Measurements from ENCODE around the gene HCN2. TPM values are rescaled to one million over a fixed set of nuclear protein-coding genes. Genes with fewer than 3 reads are reported as not detected.

Gene HCN2
- total and polyA plus RNA-seq, 3 donors from 2014 or later: 5.5 to 12.4 (median 6.6) TPM

DNA sequence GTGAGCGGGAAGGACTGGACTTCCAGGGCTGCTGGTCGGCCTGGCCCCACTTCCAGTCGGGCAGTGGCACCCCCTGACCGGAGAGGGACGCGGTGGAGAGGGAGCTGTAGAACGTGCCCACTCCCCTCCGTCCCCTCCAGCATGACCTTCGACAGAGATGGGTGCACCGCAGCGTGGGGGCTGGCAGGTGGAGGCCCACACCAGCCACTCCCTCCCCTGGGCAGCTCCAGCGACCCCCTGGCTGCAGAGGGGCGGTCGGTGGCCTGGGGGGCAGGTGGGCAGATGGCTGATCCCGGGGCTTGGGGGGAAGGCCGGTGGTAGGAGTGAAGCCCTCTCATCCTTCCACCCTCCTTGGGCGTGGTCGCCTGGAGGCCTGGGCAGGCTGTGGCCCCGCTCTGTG is 2.4 kb downstream of the HCN2 start:
- no peaks in the 10 kb centered on the region for H3K27me3 ChIP-seq

DNA sequence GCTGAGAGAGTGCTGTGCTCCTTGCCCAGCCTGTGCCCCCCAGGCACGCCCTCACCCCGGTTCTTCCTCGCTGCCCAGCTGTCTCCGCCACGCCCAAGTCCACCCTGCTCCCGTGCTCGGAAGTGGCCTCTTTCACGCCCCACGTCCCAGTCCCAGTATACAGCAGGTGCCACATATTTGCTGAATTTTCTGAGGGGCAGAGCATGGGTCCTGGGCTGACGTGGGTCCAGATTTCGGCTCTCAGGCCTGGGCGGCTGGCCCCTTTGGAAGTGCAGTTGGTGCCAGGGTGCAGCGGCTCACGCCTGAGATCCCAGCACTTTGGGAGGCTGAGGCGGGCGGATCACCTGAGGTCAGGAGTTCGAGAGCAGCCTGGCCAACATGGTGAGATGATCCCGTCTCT is 3.4 kb downstream of the HCN2 start:
- intact Hi-C loops (cut with DNase I; ENCODE audit: low total_unique reads): no loop called here
- no peak for DNase-seq
- H3K4me3 ChIP-seq: no peak overlapping the region
- H3K27me3 ChIP-seq: no peaks in the 10 kb centered on the region
- no peaks in the 10 kb centered on the region for H3K36me3 ChIP-seq (ENCODE audit: low read depth, missing control alignments)
- 83 to 89% methylated on average over 17 to 18 of the region's 18 CpGs for WGBS, 2 donors
- peaks cover 8% of the 10 kb centered on the region for H3K4me1 ChIP-seq
- no peak overlapping the region for H3K27ac ChIP-seq
- H3K9me3 ChIP-seq: no peaks in the 10 kb centered on the region
- TF ChIP-seq POLR2A (IDR thresholded peaks at IDR 0.05): no peak
- TF ChIP-seq, protein P1, sequence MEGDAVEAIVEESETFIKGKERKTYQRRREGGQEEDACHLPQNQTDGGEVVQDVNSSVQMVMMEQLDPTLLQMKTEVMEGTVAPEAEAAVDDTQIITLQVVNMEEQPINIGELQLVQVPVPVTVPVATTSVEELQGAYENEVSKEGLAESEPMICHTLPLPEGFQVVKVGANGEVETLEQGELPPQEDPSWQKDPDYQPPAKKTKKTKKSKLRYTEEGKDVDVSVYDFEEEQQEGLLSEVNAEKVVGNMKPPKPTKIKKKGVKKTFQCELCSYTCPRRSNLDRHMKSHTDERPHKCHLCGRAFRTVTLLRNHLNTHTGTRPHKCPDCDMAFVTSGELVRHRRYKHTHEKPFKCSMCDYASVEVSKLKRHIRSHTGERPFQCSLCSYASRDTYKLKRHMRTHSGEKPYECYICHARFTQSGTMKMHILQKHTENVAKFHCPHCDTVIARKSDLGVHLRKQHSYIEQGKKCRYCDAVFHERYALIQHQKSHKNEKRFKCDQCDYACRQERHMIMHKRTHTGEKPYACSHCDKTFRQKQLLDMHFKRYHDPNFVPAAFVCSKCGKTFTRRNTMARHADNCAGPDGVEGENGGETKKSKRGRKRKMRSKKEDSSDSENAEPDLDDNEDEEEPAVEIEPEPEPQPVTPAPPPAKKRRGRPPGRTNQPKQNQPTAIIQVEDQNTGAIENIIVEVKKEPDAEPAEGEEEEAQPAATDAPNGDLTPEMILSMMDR (IDR thresholded peaks at IDR 0.05): no peak

More for the DNA sequence above, 2.4 kb downstream of the HCN2 start:
- Histone ChIP-seq H3K9me3 (no peaks in the 10 kb centered on the region), H3K4me1 (peaks cover 12% of the 10 kb centered on the region), H3K4me3 (no peak overlapping the region), H3K36me3 (ENCODE audit: low read depth, missing control alignments) (no peaks in the 10 kb centered on the region), H3K27ac (no peak overlapping the region)
- no peak for DNase-seq
- no peak for TF ChIP-seq POLR2A (IDR thresholded peaks at IDR 0.05)
- TF ChIP-seq, protein P1 (IDR thresholded peaks at IDR 0.05): no peak
- intact Hi-C loops (cut with DNase I; ENCODE audit: low total_unique reads): no loop called here
- 79% methylated on average over 17 of the region's 19 CpGs; no CpG with 5 or more reads in 1 of the 2 donors for WGBS, 2 donors

DNA sequence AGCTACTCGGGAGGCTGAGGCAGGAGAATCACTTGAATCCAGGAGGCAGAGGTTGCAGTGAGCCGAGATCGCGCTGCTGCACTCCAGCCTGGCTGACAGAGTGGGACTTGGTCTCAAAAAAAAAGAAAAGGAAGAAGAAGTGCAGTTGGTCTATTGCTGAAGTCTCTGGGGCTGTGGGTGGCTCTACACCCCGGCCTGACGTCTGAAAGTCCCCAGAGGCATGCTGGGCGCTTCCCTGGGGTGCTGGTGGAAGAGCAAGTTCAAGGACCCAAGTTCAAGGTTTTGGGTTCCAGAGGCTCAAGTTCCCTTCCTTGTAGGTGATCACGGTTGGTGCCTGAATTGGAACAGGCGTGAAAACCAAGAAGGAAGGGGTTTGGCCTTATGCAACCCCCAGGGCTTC is 3.8 kb downstream of the HCN2 start:
- DNase-seq: no peak
- no peak overlapping the region for H3K4me3 ChIP-seq

DNA sequence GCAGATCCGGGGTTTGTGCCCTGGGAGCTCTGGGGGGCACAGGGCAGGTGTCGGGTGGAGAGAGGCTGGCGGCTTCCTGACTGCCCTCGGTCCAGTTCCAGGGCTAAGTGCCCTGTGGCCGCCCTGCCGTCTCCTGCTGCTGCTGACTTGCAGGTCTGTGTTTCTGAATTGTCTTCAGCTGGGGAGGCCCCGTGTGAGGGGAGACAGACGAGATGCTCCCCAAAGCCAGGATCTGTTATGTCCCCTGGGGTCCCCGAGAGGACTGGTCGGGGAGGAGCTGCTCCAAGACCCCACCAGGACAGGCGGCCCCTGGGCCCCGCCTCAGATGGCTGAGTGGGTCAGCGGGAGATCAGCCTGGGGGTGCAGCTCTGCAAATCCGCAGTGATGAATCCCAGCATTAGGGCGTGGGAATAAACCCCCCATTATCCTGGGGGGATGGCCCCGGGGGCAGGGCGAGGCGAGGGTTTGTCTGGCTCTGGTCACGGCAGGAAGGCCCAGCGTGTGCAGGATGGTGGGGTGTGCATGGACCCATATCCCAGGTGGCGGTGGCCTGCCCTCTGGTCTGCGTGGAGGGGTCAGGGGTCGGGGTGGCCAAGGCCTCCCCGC is 4.7 kb downstream of the HCN2 start:
- Histone ChIP-seq H3K4me3 (no peak overlapping the region), H3K27ac (no peak overlapping the region), H3K9me3 (no peaks in the 10 kb centered on the region), H3K36me3 (ENCODE audit: low read depth, missing control alignments) (no peaks in the 10 kb centered on the region), H3K27me3 (no peaks in the 10 kb centered on the region), H3K4me1 (no peaks in the 10 kb centered on the region)
- intact Hi-C loops (cut with DNase I; ENCODE audit: low total_unique reads): no loop called here
- WGBS, 2 donors: 81 to 100% methylated on average over 6 to 24 of the region's 24 CpGs
- no peak for DNase-seq
- no peak for TF ChIP-seq POLR2A (IDR thresholded peaks at IDR 0.05)
- TF ChIP-seq, protein P1 (IDR thresholded peaks at IDR 0.05): no peak

More for the DNA sequence above, 3.8 kb downstream of the HCN2 start:
- Histone ChIP-seq H3K27ac (no peak overlapping the region), H3K36me3 (ENCODE audit: low read depth, missing control alignments) (no peaks in the 10 kb centered on the region), H3K9me3 (no peaks in the 10 kb centered on the region), H3K4me1 (peaks cover 4% of the 10 kb centered on the region), H3K27me3 (no peaks in the 10 kb centered on the region)
- intact Hi-C loops (cut with DNase I; ENCODE audit: low total_unique reads): no loop called here
- WGBS, 2 donors: 60 to 70% methylated on average over 9 of the region's 9 CpGs
- no peak for TF ChIP-seq POLR2A (IDR thresholded peaks at IDR 0.05)
- TF ChIP-seq, protein P1 (IDR thresholded peaks at IDR 0.05): no peak
